Bronchial epithelial cell (primary cell): ENCODE data around the gene APOLD1. TPM values are rescaled to one million over a fixed set of nuclear protein-coding genes. Genes with fewer than 3 reads are reported as not detected.
A peak's percentile ranks its signal among the peaks of the same experiment; 100 is the strongest.

ENCODE experiments used
- DNase-seq: peaks from one replicate; pipeline ENCODE4 v3.0.0-alpha.2; 2010; ENCODE audit warnings: low read depth
- FAIRE-seq: peaks from 2 replicates; lab custom pipeline; 2011; peaks lifted over from hg19 to GRCh38; lab: Jason Lieb, UNC
- H3K27me3 ChIP-seq: 2 replicates; pipeline ENCODE4 v1.5.1; 2011; ENCODE audit warnings: low read length; ENCODE audit not compliant: control insufficient read depth, insufficient read depth
- H3K36me3 ChIP-seq: 2 replicates; pipeline ENCODE4 v1.5.1; 2011; ENCODE audit warnings: low read length; ENCODE audit not compliant: control insufficient read depth, insufficient read depth
- H3K4me3 ChIP-seq: 2 replicates; pipeline ENCODE4 v1.5.1; 2011; ENCODE audit warnings: mild to moderate bottlenecking, low read depth, low read length, control low read depth
- CTCF ChIP-seq: IDR thresholded peaks from 2 replicates; pipeline ENCODE4 v1.5.1; 2011; ENCODE audit warnings: mild to moderate bottlenecking, moderate library complexity, low read length, control low read depth, inconsistent platforms; ENCODE audit not compliant: insufficient read depth, severe bottlenecking
- total RNA-seq: library from RNA; depleted of rRNA; stranded (reverse); fragments of >200 nt; gene quantifications from 2 replicates; pipeline ENCODE4 v1.2.1, GENCODE V29; 2014

APOLD1 gene
- total RNA-seq, 1 donor from 2014 or later = 2.6 TPM

- no peak for TF ChIP-seq CTCF
- DNase-seq = peak; percentile 68
- peak overlapping the region; percentile 53 for H3K4me3 ChIP-seq
- H3K27me3 ChIP-seq = no peaks in the 10 kb centered on the region
- no peak for FAIRE-seq
- no peaks in the 10 kb centered on the region for H3K36me3 ChIP-seq
Measured at GRCh38 chr12:12786706-12787601, 1.5 kb downstream of the APOLD1 start.

- Histone ChIP-seq H3K4me3 (no peak overlapping the region), H3K27me3 (no peaks in the 10 kb centered on the region), H3K36me3 (no peaks in the 10 kb centered on the region)
- DNase-seq (no peak), FAIRE-seq (no peak)
- TF ChIP-seq CTCF = no peak
Measured at GRCh38 chr12:12788131-12788530, 2.7 kb downstream of the APOLD1 start.

GRCh38 chr12:12788675-12789368 lies 3.4 kb downstream of the APOLD1 start:
- Histone ChIP-seq H3K36me3 (no peaks in the 10 kb centered on the region), H3K4me3 (no peak overlapping the region), H3K27me3 (no peaks in the 10 kb centered on the region)
- peak; percentile 68 for TF ChIP-seq CTCF
- peak; percentile 67 for DNase-seq
- FAIRE-seq = no peak

- H3K4me3 ChIP-seq = no peak overlapping the region
- no peak for TF ChIP-seq CTCF
- no peak for FAIRE-seq
- no peaks in the 10 kb centered on the region for H3K27me3 ChIP-seq
- no peak for DNase-seq
- no peaks in the 10 kb centered on the region for H3K36me3 ChIP-seq
Measured at GRCh38 chr12:12790956-12791355, 5.5 kb downstream of the APOLD1 start.

- Histone ChIP-seq H3K4me3 (no peak overlapping the region), H3K27me3 (no peaks in the 10 kb centered on the region), H3K36me3 (no peaks in the 10 kb centered on the region)
- no peak for DNase-seq
- FAIRE-seq = no peak
- TF ChIP-seq CTCF = no peak
Measured at GRCh38 chr12:12791756-12792369, 6.4 kb downstream of the APOLD1 start.
